CD8-positive, alpha-beta memory T cell (primary cell): ENCODE results near the gene PA2G4. TPM values are rescaled to one million over a fixed set of nuclear protein-coding genes. Genes with fewer than 3 reads are reported as not detected.
A peak's percentile ranks its signal among the peaks of the same experiment; 100 is the strongest.

ENCODE experiments used
- CTCF ChIA-PET: fragments of 350-600 bp; sonication (Branson Sonifier 250); formaldehyde crosslinking; loops from one replicate; lab custom pipeline; 2021; ENCODE audit warnings: antibody characterized with exemption; lab: Charles Lee
- POLR2A ChIA-PET: fragments of 350-600 bp; sonication (Branson Sonifier 250); formaldehyde crosslinking; loops from one replicate; lab custom pipeline; 2021; ENCODE audit warnings: antibody characterized with exemption; lab: Charles Lee
- DNase-seq, 5 donors: peaks; one replicate each; pipeline versions ENCODE4 v3.0.0 to v3.0.0-alpha.2; 2020 to 2022; ENCODE audit warnings: mixed read lengths in 1 of 5
- H3K27ac ChIP-seq: one replicate; pipeline ENCODE4 v1.7.0; 2013; ENCODE audit warnings: low read depth, mild to moderate bottlenecking, low read length, moderate library complexity
- H3K27me3 ChIP-seq: 2 replicates; pipeline ENCODE4 v1.7.0; 2013; ENCODE audit warnings: low read length, mild to moderate bottlenecking; ENCODE audit not compliant: insufficient read depth, poor library complexity, severe bottlenecking
- H3K36me3 ChIP-seq: 2 replicates; pipeline ENCODE4 v1.7.0; 2013; ENCODE audit warnings: mild to moderate bottlenecking, low read length, moderate library complexity; ENCODE audit not compliant: insufficient read depth
- H3K4me1 ChIP-seq: 2 replicates; pipeline ENCODE4 v1.7.0; 2013; ENCODE audit warnings: mild to moderate bottlenecking, low read length, moderate library complexity; ENCODE audit not compliant: insufficient read depth
- H3K4me3 ChIP-seq: 2 replicates; pipeline ENCODE4 v1.7.0; 2013; ENCODE audit warnings: mild to moderate bottlenecking, low read length
- H3K9me3 ChIP-seq: 2 replicates; pipeline ENCODE4 v1.7.0; 2013; ENCODE audit warnings: mild to moderate bottlenecking, low read length
- H3K27ac Mint-ChIP-seq, 8 donors: one replicate each; pipeline ENCODE4 v1.8.0; 2020 to 2021; ENCODE audit warnings: mixed read lengths in 8 of 8, mild to moderate bottlenecking in 6 of 8, inconsistent platforms in 3 of 8, moderate library complexity in 3 of 8
- H3K27me3 Mint-ChIP-seq, 2 donors: one replicate each; pipeline ENCODE4 v1.8.0; 2020 to 2021; ENCODE audit warnings: mixed read lengths in 2 of 2, mild to moderate bottlenecking in 1 of 2, moderate library complexity in 1 of 2
- H3K36me3 Mint-ChIP-seq, 3 donors: one replicate each; pipeline ENCODE4 v1.8.0; 2020 to 2021; ENCODE audit warnings: mixed read lengths in 3 of 3, inconsistent platforms in 1 of 3, mild to moderate bottlenecking in 1 of 3
- H3K4me1 Mint-ChIP-seq, 3 donors: one replicate each; pipeline ENCODE4 v1.8.0; 2020 to 2021; ENCODE audit warnings: mixed read lengths in 3 of 3, inconsistent platforms in 1 of 3, mild to moderate bottlenecking in 1 of 3
- H3K4me3 Mint-ChIP-seq, 7 donors: one replicate each; pipeline ENCODE4 v1.8.0; 2020 to 2021; ENCODE audit warnings: mixed read lengths in 7 of 7, mild to moderate bottlenecking in 6 of 7, moderate library complexity in 4 of 7, inconsistent platforms in 2 of 7
- H3K9me3 Mint-ChIP-seq, 5 donors: one replicate each; pipeline ENCODE4 v1.8.0; 2020 to 2022; ENCODE audit warnings: mixed read lengths in 5 of 5, mild to moderate bottlenecking in 3 of 5, moderate library complexity in 2 of 5, inconsistent platforms in 1 of 5
- polyA plus RNA-seq: library from polyadenylated mRNA; unstranded; fragments of 300-500 nt; fragmentation: Illumina TruSeq; gene quantifications from one replicate; pipeline ENCODE4 v1.2.3, GENCODE V29; 2021
- total RNA-seq, 2 experiments: library from RNA; stranded (reverse); gene quantifications; one replicate each; pipeline ENCODE4 v1.2.3, GENCODE V29; 2021

The PA2G4 gene
- total and polyA plus RNA-seq, 3 experiments from 2014 or later: 249 to 504 (median 468) TPM

DNA sequence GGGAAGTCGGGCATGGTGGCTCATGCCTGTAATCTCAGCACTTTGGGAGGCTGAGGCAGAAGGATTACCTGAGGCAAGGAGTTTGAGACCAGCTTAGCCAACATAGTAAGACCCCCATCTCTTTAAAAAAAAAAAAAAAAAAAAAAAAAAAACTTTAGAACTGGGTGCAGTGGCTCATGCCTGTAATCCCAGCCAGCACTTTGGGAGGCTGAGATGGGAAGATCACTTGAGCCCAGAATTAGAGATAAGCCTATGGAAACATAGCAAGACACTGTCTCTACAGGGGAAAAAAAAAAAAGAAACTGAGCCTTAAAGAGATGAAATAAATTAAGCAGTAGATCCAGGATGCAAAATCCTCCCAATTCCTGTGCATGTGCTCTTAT lies 1.7 kb upstream of the PA2G4 start:
- H3K4me3 ChIP-seq: peak overlapping the region; percentile 79
- Mint-ChIP-seq H3K27ac (peak overlapping the region; percentile 95 to 99 (median 98)), H3K4me1 (peaks cover 61 to 68% (median 62%) of the 10 kb centered on the region in 3 donors), H3K4me3 (peak overlapping the region; percentile 97 to 100 (median 98)), H3K36me3 (peaks cover 0 to 26% (median 4%) of the 10 kb centered on the region in 3 donors), H3K27me3 (no peaks in the 10 kb centered on the region), H3K9me3 (no peaks in the 10 kb centered on the region)
- peaks cover 40% of the 10 kb centered on the region for H3K4me1 ChIP-seq
- no peaks in the 10 kb centered on the region for H3K9me3 ChIP-seq
- no peaks in the 10 kb centered on the region for H3K27me3 ChIP-seq
- H3K36me3 ChIP-seq: peaks cover 12% of the 10 kb centered on the region
- CTCF ChIA-PET: interaction anchor here (0.6 to 8.4 kb wide), 8 partner anchors 15 to 233 kb away, joined by 3 to 89 read pairs (median 5); partner anchors contain the start of genes ESYT1, RPL41, SMARCC2 and ZC3H10
- POLR2A ChIA-PET: interaction anchor here (2.2 to 4.6 kb wide), 3 partner anchors 14 to 25 kb away, joined by 9 to 115 read pairs (median 23); partner anchors contain the start of genes ERBB3, ESYT1, RPL41 and ZC3H10
- H3K27ac ChIP-seq: peak overlapping the region; percentile 82
- DNase-seq: no peak

DNA sequence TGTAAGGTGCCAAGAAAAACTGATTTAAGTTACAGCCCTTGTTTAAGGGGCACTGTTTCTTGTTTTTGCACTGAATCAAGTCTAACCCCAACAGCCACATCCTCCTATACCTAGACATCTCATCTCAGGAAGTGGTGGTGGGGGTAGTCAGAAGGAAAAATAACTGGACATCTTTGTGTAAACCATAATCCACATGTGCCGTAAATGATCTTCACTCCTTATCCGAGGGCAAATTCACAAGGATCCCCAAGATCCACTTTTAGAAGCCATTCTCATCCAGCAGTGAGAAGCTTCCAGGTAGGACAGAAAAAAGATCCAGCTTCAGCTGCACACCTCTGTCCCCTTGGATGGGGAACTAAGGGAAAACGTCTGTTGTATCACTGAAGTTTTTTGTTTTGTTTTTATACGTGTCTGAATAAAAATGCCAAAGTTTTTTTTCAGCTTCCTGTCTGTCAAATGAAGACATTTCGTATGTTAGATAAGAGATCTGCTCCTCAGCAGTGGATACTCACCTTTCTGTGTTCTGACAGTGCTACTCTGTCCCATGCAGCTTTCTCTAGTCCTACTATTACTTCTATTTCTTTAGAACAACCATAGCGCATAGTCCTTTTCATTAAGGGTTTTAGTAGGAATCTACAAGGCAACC lies 1.2 kb upstream of the PA2G4 start:
- Mint-ChIP-seq H3K27ac (peak overlapping the region; percentile 95 to 99 (median 98)), H3K4me3 (peak overlapping the region; percentile 97 to 100 (median 98)), H3K27me3 (no peaks in the 10 kb centered on the region), H3K9me3 (no peaks in the 10 kb centered on the region), H3K4me1 (peaks cover 61 to 68% (median 62%) of the 10 kb centered on the region in 3 donors), H3K36me3 (peaks cover 0 to 31% (median 4%) of the 10 kb centered on the region in 3 donors)
- Histone ChIP-seq H3K4me3 (peak overlapping the region; percentile 79), H3K4me1 (peaks cover 40% of the 10 kb centered on the region), H3K27me3 (no peaks in the 10 kb centered on the region), H3K9me3 (no peaks in the 10 kb centered on the region), H3K27ac (peak overlapping the region; percentile 82), H3K36me3 (peaks cover 17% of the 10 kb centered on the region)
- DNase-seq: peak in 2 of 5 donors; percentile 51 to 69
- ChIA-PET POLR2A (interaction anchor here (0.6 to 4.6 kb wide), 9 partner anchors 14 to 1000 kb away, joined by 4 to 115 read pairs (median 10); partner anchors contain the start of genes ERBB3, ESYT1, RAB5B and RNF41), CTCF (interaction anchor here (0.9 to 8.4 kb wide), 8 partner anchors 15 to 128 kb away, joined by 3 to 89 read pairs (median 6); partner anchors contain the start of genes ESYT1, RPL41, SMARCC2 and ZC3H10)

DNA sequence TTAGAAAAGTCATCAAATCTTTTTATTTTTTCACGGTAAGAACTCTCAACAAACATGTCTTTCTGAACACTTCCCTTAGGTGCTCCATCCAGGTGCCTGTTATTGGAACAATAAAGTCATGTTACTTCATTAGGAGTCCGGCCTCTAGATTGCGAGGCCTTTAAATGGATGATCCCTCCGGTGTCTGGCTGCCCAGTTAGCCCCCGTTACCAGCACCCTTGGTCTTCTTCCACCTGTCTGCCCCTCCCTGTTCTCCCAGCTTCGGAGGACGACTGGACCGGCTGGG lies 593 bp upstream of the PA2G4 start:
- Histone ChIP-seq H3K4me3 (peak overlapping the region; percentile 79), H3K9me3 (no peaks in the 10 kb centered on the region), H3K4me1 (peaks cover 40% of the 10 kb centered on the region), H3K36me3 (peaks cover 22% of the 10 kb centered on the region), H3K27ac (peak overlapping the region; percentile 82), H3K27me3 (no peaks in the 10 kb centered on the region)
- no peak for DNase-seq
- Mint-ChIP-seq H3K4me3 (peak overlapping the region; percentile 97 to 100 (median 98)), H3K36me3 (peaks cover 0 to 37% (median 4%) of the 10 kb centered on the region in 3 donors), H3K27me3 (no peaks in the 10 kb centered on the region), H3K27ac (peak overlapping the region; percentile 95 to 99 (median 98)), H3K4me1 (peaks cover 61 to 68% (median 62%) of the 10 kb centered on the region in 3 donors), H3K9me3 (no peaks in the 10 kb centered on the region)
- POLR2A ChIA-PET: interaction anchor here (0.6 to 4.6 kb wide), 16 partner anchors 13 to 999 kb away, joined by 3 to 115 read pairs (median 6); partner anchors contain the start of genes CNPY2, CS, ERBB3 and ESYT1
- CTCF ChIA-PET: interaction anchor here (0.6 to 8.4 kb wide), 13 partner anchors 14 to 286 kb away, joined by 3 to 89 read pairs (median 4); partner anchors contain the start of genes ESYT1, ORMDL2, RPL41 and SMARCC2

DNA sequence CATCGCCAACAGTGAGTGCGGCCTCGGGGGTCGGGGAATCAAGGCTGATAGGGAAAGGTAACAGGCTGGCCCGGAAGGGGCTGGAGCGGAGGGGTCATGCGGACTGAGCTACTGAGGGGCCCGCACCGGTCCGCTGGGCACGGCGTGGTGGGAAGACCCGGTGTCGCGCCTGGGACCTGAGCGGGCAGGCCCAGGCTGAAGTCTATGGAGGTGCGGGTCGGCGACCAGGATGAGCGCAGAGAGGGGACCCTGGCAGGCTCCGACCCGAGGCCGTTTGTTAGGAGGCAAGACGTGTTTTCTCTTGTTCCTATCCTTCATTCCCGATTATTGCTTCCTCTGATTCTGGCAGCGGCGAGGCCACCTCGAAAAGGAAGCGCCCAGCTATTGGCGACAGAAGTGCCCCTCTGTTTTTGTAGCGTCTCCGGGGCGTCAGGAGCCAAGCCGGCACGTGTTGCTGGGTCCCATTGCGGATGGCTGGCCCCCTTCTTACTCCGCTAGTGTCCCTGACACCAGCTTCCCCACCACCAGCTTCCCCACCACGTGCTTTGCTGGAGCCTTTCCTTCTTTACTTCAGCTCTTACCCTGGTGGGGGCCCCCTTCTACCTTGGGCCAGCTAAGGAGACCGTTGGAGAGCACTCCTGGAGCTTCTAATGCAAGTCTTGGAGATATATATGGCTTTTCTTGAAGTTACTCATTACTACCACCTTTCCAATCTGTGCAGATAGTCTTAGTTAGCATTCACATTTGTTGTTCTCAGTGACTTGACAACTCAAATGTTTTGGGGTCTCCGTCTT lies 653 bp downstream of the PA2G4 start:
- peaks cover 56 to 64% (median 59%) of the 10 kb centered on the region in 3 donors for H3K4me1 Mint-ChIP-seq
- CTCF ChIA-PET: interaction anchor here (0.9 to 8.4 kb wide), 9 partner anchors 13 to 367 kb away, joined by 3 to 89 read pairs (median 4); partner anchors contain the start of genes RPL41 and ZC3H10

DNA sequence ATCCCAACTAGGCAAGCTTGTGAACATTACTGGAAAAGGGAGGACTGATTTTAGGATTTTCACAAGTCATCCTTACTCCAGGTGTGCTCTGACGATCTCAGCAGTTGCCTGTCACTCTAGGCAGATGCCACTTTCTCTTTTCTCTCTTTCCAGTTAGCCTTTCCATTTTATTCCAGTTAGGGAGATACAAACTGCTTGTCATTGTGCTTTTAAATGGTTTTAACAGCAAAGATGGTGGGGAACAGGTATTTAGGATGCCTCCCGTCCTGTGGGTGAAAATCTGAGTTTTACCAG lies 1.2 kb downstream of the PA2G4 start:
- Mint-ChIP-seq H3K4me1 (peaks cover 55 to 63% (median 56%) of the 10 kb centered on the region in 3 donors), H3K27ac (peak overlapping the region; percentile 95 to 99 (median 98)), H3K36me3 (peaks cover 3 to 53% (median 11%) of the 10 kb centered on the region in 3 donors), H3K4me3 (peak overlapping the region; percentile 97 to 100 (median 98)), H3K27me3 (no peaks in the 10 kb centered on the region), H3K9me3 (no peaks in the 10 kb centered on the region)
- peak overlapping the region; percentile 79 for H3K4me3 ChIP-seq
- H3K4me1 ChIP-seq: peaks cover 40% of the 10 kb centered on the region
- POLR2A ChIA-PET: interaction anchor here (0.6 to 4.6 kb wide), 4 partner anchors 11 to 59 kb away, joined by 5 to 115 read pairs (median 16); partner anchors contain the start of genes ESYT1, RPL41 and ZC3H10
- H3K27ac ChIP-seq: peak overlapping the region; percentile 82
- peaks cover 39% of the 10 kb centered on the region for H3K36me3 ChIP-seq
- H3K27me3 ChIP-seq: no peaks in the 10 kb centered on the region
- DNase-seq: no peak
- H3K9me3 ChIP-seq: no peaks in the 10 kb centered on the region
- CTCF ChIA-PET: interaction anchor here (0.9 to 8.4 kb wide), 5 partner anchors 12 to 367 kb away, joined by 3 to 89 read pairs (median 10); partner anchors contain the start of genes RPL41 and ZC3H10

More for the DNA sequence above, 653 bp downstream of the PA2G4 start:
- peak overlapping the region; percentile 97 to 100 (median 98) for H3K4me3 Mint-ChIP-seq
- H3K9me3 Mint-ChIP-seq: no peaks in the 10 kb centered on the region
- H3K27me3 Mint-ChIP-seq: no peaks in the 10 kb centered on the region
- Histone ChIP-seq H3K27me3 (no peaks in the 10 kb centered on the region), H3K27ac (peak overlapping the region; percentile 82), H3K4me1 (peaks cover 40% of the 10 kb centered on the region), H3K36me3 (peaks cover 33% of the 10 kb centered on the region), H3K4me3 (peak overlapping the region; percentile 79), H3K9me3 (no peaks in the 10 kb centered on the region)
- POLR2A ChIA-PET: interaction anchor here (0.6 to 4.6 kb wide), 14 partner anchors 12 to 364 kb away, joined by 3 to 115 read pairs (median 6); partner anchors contain the start of genes CNPY2, CS, ERBB3 and ESYT1
- H3K27ac Mint-ChIP-seq: peak overlapping the region; percentile 95 to 99 (median 98)
- peak in 1 of 5 donors; percentile 6 for DNase-seq
- H3K36me3 Mint-ChIP-seq: peaks cover 0 to 47% (median 7%) of the 10 kb centered on the region in 3 donors

DNA sequence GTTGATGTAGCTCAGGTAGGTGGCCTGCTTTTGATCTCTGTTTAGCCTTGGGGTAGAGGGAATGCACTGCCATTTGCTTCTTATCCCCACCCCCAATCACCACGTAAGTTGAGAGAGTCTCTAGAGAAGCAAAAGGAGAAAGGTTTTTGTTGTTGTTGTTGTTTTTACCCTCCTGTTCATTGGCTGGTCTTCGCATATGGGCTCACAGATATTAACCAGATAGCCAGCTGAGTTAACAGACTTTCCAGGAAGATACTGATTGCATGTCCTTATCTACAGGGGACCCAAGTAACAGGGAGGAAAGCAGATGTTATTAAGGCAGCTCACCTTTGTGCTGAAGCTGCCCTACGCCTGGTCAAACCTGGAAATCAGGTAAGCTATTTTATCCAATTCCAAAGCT lies 2.9 kb downstream of the PA2G4 start:
- Histone ChIP-seq H3K27ac (no peak overlapping the region), H3K27me3 (no peaks in the 10 kb centered on the region), H3K36me3 (peaks cover 53% of the 10 kb centered on the region), H3K4me3 (no peak overlapping the region), H3K9me3 (no peaks in the 10 kb centered on the region), H3K4me1 (peaks cover 29% of the 10 kb centered on the region)
- ChIA-PET POLR2A (interaction anchor here (0.7 to 1.0 kb wide), 2 partner anchors 10 to 451 kb away, joined by 3 read pairs; partner anchors contain the start of gene RPL41), CTCF (interaction anchor here (0.9 to 8.4 kb wide), 3 partner anchors 11 to 28 kb away, joined by 3 to 89 read pairs (median 5); partner anchors contain the start of genes RPL41 and ZC3H10)
- peak overlapping the region in 5 of 8 donors; percentile 18 to 71 (median 43) for H3K27ac Mint-ChIP-seq
- peaks cover 42 to 49% (median 42%) of the 10 kb centered on the region in 3 donors for H3K4me1 Mint-ChIP-seq
- H3K36me3 Mint-ChIP-seq: peaks cover 11 to 67% (median 13%) of the 10 kb centered on the region in 3 donors
- no peak for DNase-seq
- H3K4me3 Mint-ChIP-seq: peak overlapping the region in 1 of 7 donors; percentile 21
- H3K9me3 Mint-ChIP-seq: no peaks in the 10 kb centered on the region
- no peaks in the 10 kb centered on the region for H3K27me3 Mint-ChIP-seq

DNA sequence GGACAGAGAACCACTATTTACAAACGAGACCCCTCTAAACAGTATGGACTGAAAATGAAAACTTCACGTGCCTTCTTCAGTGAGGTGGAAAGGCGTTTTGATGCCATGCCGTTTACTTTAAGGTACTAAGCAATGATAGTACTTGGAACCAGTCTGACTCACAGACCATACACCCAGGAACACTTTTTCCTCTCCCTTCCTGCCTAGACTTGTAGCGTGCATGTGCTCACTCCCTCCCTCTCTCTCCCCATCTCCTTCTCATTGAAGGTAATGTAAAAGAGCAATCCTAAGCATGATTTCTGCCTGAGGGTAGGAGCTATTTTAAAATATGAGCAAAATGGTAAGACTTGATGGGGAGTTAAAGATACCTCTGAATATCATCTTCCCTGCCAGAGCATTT lies 6.2 kb downstream of the PA2G4 start:
- Histone ChIP-seq H3K27ac (no peak overlapping the region), H3K36me3 (peaks cover 54% of the 10 kb centered on the region), H3K4me1 (peaks cover 14% of the 10 kb centered on the region), H3K27me3 (no peaks in the 10 kb centered on the region), H3K9me3 (no peaks in the 10 kb centered on the region), H3K4me3 (no peak overlapping the region)
- peak overlapping the region in 1 of 7 donors; percentile 66 for H3K4me3 Mint-ChIP-seq
- H3K27me3 Mint-ChIP-seq: no peaks in the 10 kb centered on the region
- no peaks in the 10 kb centered on the region for H3K9me3 Mint-ChIP-seq
- ChIA-PET CTCF (interaction anchor here (0.7 to 8.4 kb wide), 3 partner anchors 7 to 114 kb away, joined by 3 to 89 read pairs (median 3); partner anchors contain the start of genes RPL41 and ZC3H10), POLR2A (no interaction called here)
- peaks cover 11 to 73% (median 24%) of the 10 kb centered on the region in 3 donors for H3K36me3 Mint-ChIP-seq
- peaks cover 15 to 22% (median 18%) of the 10 kb centered on the region in 3 donors for H3K4me1 Mint-ChIP-seq
- peak overlapping the region in 4 of 8 donors; percentile 53 to 79 (median 60) for H3K27ac Mint-ChIP-seq
- DNase-seq: no peak
